ENCODE results near the gene C1S. TPM values are rescaled to one million over a fixed set of nuclear protein-coding genes. Genes with fewer than 3 reads are reported as not detected.
"Not testable (repeated sequence)": the region's sequence is repeated elsewhere in the genome, so short reads cannot be mapped to it uniquely, and the experiment has no call there.

Gene C1S
- total and polyA plus RNA-seq, 2 experiments from 2014 or later = 4.9 to 9.7 TPM

DNA sequence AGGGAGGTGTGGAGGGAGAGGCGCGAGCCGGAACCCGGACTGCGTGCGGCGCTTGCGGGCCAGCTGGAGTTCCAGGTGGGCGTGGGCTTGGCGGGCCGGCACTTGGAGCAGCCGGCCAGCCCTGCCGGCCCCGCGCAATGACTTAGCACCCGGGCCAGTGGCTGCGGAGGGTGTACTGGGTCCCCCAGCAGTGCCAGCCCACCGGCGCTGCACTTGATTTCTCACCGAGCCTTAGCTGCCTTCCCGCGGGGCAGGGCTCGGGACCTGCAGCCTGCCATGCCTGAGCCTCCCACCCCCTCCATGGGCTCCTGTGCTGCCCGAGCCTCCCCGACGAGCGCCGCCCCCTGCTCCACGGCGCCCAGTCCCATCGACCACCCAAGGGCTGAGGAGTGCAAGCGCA is 23.1 kb upstream of the C1S start:
- H4K20me1 ChIP-seq (replicated peaks; ENCODE audit: insufficient read depth); H3K4me1 ChIP-seq (ENCODE audit: insufficient read depth); H3K27ac Mint-ChIP-seq; H3F3A ChIP-seq (replicated peaks; ENCODE audit: low read depth); H3K9me3 Mint-ChIP-seq; H3K27me3 ChIP-seq (ENCODE audit: insufficient read depth); H3K4me3 ChIP-seq; H3K36me3 ChIP-seq (ENCODE audit: insufficient read depth); H3K9me2 ChIP-seq (ENCODE audit: insufficient read depth); H3K27me3 Mint-ChIP-seq (ENCODE audit: insufficient read depth, low read depth, poor library complexity); H3K79me2 ChIP-seq (replicated peaks; ENCODE audit: insufficient read depth); H3K36me3 Mint-ChIP-seq (ENCODE audit: low read depth); DNase-seq (ENCODE audit: low spot score); H3K4me3 Mint-ChIP-seq; ATAC-seq; H3K27ac ChIP-seq (ENCODE audit: low read depth); H2AFZ ChIP-seq; H3K4me2 ChIP-seq: not testable (repeated sequence)
- peaks cover 26% of the 10 kb centered on the region for H3K4me1 Mint-ChIP-seq

DNA sequence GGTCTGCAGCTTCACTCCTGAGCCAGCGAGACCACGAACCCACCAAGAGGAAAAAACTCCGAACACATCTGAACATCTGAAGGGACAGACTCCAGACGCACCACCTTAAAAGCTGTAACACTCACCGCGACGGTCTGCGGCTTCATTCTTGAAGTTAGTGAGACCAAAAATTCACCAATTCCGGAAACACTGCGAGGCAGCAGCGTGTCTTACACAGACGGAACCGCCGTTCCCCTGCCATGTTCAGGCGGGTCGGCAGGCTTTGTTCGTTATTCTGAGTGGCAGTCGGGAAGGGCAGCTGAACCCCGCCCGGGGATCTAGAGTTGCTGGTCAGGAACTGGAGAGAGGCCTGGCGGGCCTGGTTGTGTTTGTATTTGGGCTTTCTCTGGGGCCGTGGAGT is 21.9 kb upstream of the C1S start:
- H3K36me3 ChIP-seq (ENCODE audit: insufficient read depth) = no peaks in the 10 kb centered on the region
- DNase-seq (ENCODE audit: low spot score) (no peak), ATAC-seq (no peak)
- H2AFZ ChIP-seq = peak overlapping the region; percentile 85; the same call in 1 of the 2 replicates
- peaks cover 9% of the 10 kb centered on the region for H3K4me1 ChIP-seq (ENCODE audit: insufficient read depth)
- H3K4me3 ChIP-seq = no peak overlapping the region
- H3K4me1 Mint-ChIP-seq = peaks cover 26% of the 10 kb centered on the region
- no peaks in the 10 kb centered on the region for H3K27me3 Mint-ChIP-seq (ENCODE audit: insufficient read depth, low read depth, poor library complexity)
- no peaks in the 10 kb centered on the region for H4K20me1 ChIP-seq (replicated peaks; ENCODE audit: insufficient read depth)
- no peak overlapping the region for H3K4me2 ChIP-seq
- no peak overlapping the region for H3K27ac Mint-ChIP-seq
- no peaks in the 10 kb centered on the region for H3K79me2 ChIP-seq (replicated peaks; ENCODE audit: insufficient read depth)
- H3K4me3 Mint-ChIP-seq = no peak overlapping the region
- H3K27me3 ChIP-seq (ENCODE audit: insufficient read depth) = no peaks in the 10 kb centered on the region
- H3K9me2 ChIP-seq (ENCODE audit: insufficient read depth) = no peaks in the 10 kb centered on the region; the same call in 1 of the 2 replicates
- no peaks in the 10 kb centered on the region for H3F3A ChIP-seq (replicated peaks; ENCODE audit: low read depth)
- no peak overlapping the region for H3K27ac ChIP-seq (ENCODE audit: low read depth)
- no peaks in the 10 kb centered on the region; the same call in 2 of the 3 replicates for H3K9me3 Mint-ChIP-seq
- no peaks in the 10 kb centered on the region; the same call in 2 of the 3 replicates for H3K36me3 Mint-ChIP-seq (ENCODE audit: low read depth)
- TF ChIP-seq, protein P1, sequence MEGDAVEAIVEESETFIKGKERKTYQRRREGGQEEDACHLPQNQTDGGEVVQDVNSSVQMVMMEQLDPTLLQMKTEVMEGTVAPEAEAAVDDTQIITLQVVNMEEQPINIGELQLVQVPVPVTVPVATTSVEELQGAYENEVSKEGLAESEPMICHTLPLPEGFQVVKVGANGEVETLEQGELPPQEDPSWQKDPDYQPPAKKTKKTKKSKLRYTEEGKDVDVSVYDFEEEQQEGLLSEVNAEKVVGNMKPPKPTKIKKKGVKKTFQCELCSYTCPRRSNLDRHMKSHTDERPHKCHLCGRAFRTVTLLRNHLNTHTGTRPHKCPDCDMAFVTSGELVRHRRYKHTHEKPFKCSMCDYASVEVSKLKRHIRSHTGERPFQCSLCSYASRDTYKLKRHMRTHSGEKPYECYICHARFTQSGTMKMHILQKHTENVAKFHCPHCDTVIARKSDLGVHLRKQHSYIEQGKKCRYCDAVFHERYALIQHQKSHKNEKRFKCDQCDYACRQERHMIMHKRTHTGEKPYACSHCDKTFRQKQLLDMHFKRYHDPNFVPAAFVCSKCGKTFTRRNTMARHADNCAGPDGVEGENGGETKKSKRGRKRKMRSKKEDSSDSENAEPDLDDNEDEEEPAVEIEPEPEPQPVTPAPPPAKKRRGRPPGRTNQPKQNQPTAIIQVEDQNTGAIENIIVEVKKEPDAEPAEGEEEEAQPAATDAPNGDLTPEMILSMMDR (conservative IDR thresholded peaks at IDR 0.05; ENCODE audit: low read depth in 2 of 2) = no peak
- TF ChIP-seq EZH2phosphoT487 (IDR thresholded peaks at IDR 0.05; ENCODE audit: unreplicated experiment) (no peak), POLR2AphosphoS5 (IDR thresholded peaks at IDR 0.05; ENCODE audit: low read depth) (no peak), EZH2 (IDR thresholded peaks at IDR 0.05; ENCODE audit: low read depth, unreplicated experiment) (no peak), CREB1 (CRISPR knock-in tag; IDR thresholded peaks at IDR 0.05; ENCODE audit: low read depth) (no peak), ZNF331 (CRISPR knock-in tag; IDR thresholded peaks at IDR 0.05; ENCODE audit: low read depth) (no peak), JUNB (IDR thresholded peaks at IDR 0.05; ENCODE audit: unreplicated experiment) (no peak), STAT1 (IDR thresholded peaks at IDR 0.05; ENCODE audit: unreplicated experiment) (no peak), NANOG (IDR thresholded peaks at IDR 0.05; ENCODE audit: borderline replicate concordance) (no peak), ZNF114 (CRISPR knock-in tag; IDR thresholded peaks at IDR 0.05) (no peak)
- TF ChIP-seq, protein P2, sequence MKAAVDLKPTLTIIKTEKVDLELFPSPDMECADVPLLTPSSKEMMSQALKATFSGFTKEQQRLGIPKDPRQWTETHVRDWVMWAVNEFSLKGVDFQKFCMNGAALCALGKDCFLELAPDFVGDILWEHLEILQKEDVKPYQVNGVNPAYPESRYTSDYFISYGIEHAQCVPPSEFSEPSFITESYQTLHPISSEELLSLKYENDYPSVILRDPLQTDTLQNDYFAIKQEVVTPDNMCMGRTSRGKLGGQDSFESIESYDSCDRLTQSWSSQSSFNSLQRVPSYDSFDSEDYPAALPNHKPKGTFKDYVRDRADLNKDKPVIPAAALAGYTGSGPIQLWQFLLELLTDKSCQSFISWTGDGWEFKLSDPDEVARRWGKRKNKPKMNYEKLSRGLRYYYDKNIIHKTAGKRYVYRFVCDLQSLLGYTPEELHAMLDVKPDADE (IDR thresholded peaks at IDR 0.05) = no peak
- TF ChIP-seq, protein P3, sequence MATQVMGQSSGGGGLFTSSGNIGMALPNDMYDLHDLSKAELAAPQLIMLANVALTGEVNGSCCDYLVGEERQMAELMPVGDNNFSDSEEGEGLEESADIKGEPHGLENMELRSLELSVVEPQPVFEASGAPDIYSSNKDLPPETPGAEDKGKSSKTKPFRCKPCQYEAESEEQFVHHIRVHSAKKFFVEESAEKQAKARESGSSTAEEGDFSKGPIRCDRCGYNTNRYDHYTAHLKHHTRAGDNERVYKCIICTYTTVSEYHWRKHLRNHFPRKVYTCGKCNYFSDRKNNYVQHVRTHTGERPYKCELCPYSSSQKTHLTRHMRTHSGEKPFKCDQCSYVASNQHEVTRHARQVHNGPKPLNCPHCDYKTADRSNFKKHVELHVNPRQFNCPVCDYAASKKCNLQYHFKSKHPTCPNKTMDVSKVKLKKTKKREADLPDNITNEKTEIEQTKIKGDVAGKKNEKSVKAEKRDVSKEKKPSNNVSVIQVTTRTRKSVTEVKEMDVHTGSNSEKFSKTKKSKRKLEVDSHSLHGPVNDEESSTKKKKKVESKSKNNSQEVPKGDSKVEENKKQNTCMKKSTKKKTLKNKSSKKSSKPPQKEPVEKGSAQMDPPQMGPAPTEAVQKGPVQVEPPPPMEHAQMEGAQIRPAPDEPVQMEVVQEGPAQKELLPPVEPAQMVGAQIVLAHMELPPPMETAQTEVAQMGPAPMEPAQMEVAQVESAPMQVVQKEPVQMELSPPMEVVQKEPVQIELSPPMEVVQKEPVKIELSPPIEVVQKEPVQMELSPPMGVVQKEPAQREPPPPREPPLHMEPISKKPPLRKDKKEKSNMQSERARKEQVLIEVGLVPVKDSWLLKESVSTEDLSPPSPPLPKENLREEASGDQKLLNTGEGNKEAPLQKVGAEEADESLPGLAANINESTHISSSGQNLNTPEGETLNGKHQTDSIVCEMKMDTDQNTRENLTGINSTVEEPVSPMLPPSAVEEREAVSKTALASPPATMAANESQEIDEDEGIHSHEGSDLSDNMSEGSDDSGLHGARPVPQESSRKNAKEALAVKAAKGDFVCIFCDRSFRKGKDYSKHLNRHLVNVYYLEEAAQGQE (IDR thresholded peaks at IDR 0.05; ENCODE audit: unreplicated experiment) = no peak
